NB4 (cell line): ENCODE results near the gene AGAP1.

Experiments used
- POLR2A ChIP-seq: IDR thresholded peaks from 2 replicates; pipeline ENCODE4 v1.6.1; 2011; ENCODE audit warnings: mild to moderate bottlenecking; ENCODE audit not compliant: insufficient read length; ENCODE audit errors: extremely low read depth
- TF ChIP-seq, protein P1 (sequence below): IDR thresholded peaks from one replicate; pipeline ENCODE4 v1.5.1; 2012; ENCODE audit warnings: low read depth, low read length

DNA sequence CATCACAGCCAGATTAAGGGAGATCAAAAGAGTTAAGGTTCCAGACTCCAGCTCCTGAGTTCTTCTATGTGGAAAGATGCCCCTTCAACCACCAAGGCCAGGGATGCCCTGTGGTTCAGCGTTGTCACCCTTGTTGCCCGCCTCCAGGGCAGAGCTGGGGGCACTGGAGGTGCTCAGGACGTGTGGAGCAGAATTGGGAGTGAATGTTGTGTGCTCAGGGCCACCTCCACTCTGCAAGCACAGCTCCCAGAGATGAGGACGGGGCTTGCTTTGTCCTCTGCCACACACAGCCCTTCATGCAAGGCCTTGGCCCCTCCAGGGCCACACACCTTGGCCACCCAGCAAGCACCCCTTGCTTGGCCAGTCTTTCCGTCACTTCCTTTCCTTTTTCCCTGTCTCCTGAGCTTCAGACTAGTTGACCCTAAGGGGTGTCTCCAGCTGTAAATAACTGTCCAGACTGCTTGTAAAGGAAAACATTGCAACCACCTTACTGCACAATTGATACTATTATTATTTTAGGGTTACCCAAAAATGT lies 103.3 kb downstream of the AGAP1 start:
- TF ChIP-seq, protein P1, sequence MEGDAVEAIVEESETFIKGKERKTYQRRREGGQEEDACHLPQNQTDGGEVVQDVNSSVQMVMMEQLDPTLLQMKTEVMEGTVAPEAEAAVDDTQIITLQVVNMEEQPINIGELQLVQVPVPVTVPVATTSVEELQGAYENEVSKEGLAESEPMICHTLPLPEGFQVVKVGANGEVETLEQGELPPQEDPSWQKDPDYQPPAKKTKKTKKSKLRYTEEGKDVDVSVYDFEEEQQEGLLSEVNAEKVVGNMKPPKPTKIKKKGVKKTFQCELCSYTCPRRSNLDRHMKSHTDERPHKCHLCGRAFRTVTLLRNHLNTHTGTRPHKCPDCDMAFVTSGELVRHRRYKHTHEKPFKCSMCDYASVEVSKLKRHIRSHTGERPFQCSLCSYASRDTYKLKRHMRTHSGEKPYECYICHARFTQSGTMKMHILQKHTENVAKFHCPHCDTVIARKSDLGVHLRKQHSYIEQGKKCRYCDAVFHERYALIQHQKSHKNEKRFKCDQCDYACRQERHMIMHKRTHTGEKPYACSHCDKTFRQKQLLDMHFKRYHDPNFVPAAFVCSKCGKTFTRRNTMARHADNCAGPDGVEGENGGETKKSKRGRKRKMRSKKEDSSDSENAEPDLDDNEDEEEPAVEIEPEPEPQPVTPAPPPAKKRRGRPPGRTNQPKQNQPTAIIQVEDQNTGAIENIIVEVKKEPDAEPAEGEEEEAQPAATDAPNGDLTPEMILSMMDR = no peak
- no peak for TF ChIP-seq POLR2A
